GM12891 (cell line): ENCODE data around the gene PIP4K2A.

Source experiments
- PAX5 ChIP-seq: IDR thresholded peaks from 2 replicates; pipeline ENCODE4 v1.6.1; 2011; ENCODE audit warnings: low read length, moderate library complexity, mild to moderate bottlenecking; ENCODE audit not compliant: insufficient read depth, severe bottlenecking
- POLR2A ChIP-seq: IDR thresholded peaks from 2 replicates; pipeline ENCODE4 v1.6.1; 2011; ENCODE audit warnings: low read depth, low read length, control low read depth
- POLR2AphosphoS5 ChIP-seq: IDR thresholded peaks from 2 replicates; pipeline ENCODE4 v1.6.1; 2011; ENCODE audit warnings: low read depth, low read length, control low read depth
- POU2F2 ChIP-seq: IDR thresholded peaks from 2 replicates; pipeline ENCODE4 v1.6.1; 2011; ENCODE audit warnings: low read depth, mild to moderate bottlenecking, control low read depth, low read length, moderate library complexity

- TF ChIP-seq PAX5 (no peak), POLR2AphosphoS5 (no peak), POLR2A (no peak), POU2F2 (no peak)
Measured at GRCh38 chr10:22501863-22502262, 212.5 kb downstream of the PIP4K2A start.
